CD4-positive, alpha-beta T cell treated with Interleukin-10 for 1 hour (primary cell): ENCODE data around the gene SHLD1.
"Not testable (repeated sequence)": the region's sequence is repeated elsewhere in the genome, so short reads cannot be mapped to it uniquely, and the experiment has no call there.

Experiments
- DNase-seq: peaks from one replicate; pipeline ENCODE4 v3.0.0-alpha.2; 2020

Gene SHLD1

GRCh38 chr20:5737966-5738365 is 12.2 kb upstream of the SHLD1 start:
- DNase-seq = no peak

GRCh38 chr20:5740643-5741042 is 9.6 kb upstream of the SHLD1 start:
- DNase-seq = not testable (repeated sequence)

- DNase-seq = no peak
Measured at GRCh38 chr20:5741089-5741488, 9.1 kb upstream of the SHLD1 start.

- no peak for DNase-seq
Measured at GRCh38 chr20:5742041-5742440, 8.2 kb upstream of the SHLD1 start.

DNA sequence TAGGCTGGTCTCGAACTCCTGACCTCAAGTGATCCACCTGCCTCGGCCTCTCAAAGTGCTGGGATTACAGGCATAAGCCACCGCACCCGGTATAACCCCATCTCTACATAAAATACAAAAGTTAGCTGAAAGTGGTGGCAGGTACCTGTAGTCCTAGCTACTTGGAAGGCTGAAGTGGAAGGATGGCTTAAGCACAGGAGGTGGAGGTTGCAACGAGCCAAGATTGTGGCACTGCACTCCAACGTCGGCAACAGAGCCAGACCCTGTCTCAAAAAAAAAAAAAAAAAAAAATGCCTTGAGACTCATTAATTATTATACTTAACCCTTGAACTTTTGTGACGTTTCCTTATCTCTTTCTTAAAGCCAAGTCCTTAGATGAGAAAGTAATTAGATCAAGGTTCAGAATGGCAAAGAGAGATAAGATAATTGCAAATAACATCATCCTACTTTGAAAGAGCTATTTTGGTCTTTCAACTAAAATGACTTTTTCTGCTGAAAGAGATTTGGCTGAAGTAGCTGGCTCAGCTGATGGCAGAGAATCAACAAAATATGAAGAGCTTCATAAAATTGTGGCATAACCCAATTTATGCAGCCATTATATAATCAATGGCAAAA is 4.7 kb upstream of the SHLD1 start:
- no peak for DNase-seq

DNA sequence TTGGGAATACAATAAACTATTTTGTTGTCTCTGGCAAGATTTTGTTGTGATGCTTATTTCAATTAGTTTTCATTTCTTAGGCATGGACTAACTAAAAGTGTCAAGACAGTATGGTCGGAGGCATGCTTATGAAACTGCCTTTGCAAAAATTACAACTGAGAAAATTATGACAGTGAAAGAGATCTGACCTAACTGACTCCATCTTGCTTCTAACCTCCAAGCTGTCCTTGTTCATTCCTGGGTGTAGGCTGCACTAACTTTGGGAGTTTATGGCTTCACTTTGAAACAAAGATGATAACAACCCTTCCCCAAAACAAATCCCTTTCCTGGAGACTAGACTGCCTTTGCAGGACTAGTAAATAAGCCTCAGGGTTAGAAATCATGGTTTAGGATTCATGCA is 4.1 kb upstream of the SHLD1 start:
- no peak for DNase-seq

DNA sequence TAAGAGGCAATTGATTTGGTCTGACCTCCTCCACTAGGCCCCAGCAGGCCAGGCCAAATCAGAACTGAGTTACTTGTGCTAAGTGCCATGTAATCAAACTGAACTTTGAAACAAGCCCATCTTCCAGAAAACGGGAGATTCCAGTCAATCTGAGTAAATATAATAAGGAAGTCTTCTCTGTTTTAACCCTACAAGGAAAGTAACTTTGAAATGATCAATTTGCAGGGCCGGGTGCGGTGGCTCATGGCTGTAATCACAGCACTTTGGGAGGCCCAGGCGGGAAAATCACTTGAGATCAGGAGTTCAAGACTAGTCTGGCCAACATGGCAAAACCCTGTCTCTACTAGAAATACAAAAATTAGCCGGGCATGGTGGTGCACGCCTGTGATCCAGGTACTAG is 2.0 kb upstream of the SHLD1 start:
- no peak for DNase-seq

DNA sequence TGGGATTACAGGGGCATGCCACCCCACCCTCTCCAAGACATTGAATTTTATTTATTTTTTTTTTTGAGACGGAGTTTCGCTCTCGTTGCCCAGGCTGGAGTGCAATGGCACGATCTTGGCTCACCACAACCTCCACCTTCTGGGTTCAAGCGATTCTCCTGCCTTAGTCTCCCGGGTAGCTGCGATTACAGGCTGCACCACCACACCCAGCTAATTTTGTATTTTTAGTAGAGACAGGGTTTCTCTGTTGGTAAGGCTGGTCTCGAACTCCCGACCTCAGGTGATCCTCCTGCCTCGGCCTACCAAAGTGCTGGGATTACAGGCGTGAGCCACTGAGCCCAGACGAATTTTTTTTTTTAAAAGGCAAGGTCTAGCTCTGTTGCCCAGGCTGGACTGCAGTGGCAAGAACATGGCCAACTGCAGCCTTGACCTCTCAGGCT is 669 bp upstream of the SHLD1 start:
- DNase-seq = not testable (repeated sequence)

GRCh38 chr20:5751856-5752255 is 1.7 kb downstream of the SHLD1 start:
- no peak for DNase-seq

DNA sequence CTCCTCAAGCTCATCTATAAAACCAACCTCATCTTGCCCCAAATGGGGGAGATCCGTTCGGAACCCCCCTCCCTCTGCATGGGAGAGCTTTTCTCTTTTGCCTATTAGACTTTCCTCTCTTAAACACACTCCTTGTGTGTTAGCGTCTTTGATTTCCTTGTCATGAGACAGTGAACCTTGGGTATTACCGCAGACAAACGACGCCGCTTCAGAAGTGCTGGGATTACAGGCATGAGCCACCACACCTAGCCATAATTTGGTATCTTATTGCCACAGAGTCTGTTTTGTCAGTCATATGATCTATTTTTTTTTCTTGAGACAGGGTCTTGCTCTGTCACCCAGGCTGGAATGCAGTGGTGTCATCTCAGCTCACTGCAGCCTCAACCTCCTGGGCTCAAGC is 3.6 kb downstream of the SHLD1 start:
- no peak for DNase-seq

DNA sequence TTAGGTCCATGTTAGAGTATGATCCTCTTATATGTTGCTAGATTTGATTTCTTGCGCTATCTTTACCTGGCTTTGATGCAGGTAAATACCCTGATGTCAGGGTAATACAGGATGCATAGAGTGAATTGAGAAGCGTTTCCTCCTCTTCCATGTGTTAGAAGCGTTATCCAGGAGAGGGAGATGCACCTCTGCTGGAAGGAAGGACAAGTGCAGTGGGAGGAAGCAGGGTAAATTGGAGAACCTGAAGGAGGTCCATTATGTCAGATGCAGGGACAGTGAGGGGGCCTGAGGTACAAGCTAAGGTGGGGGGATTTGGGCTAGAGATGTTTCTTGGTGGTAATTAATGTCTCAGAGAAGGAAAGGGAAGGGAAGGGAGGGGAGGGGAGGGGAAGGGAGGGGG is 7.7 kb downstream of the SHLD1 start:
- no peak for DNase-seq

- DNase-seq = no peak
Measured at GRCh38 chr20:5766085-5766764, 16.0 kb downstream of the SHLD1 start.

GRCh38 chr20:5767493-5768098 is 17.4 kb downstream of the SHLD1 start:
- DNase-seq = no peak

DNA sequence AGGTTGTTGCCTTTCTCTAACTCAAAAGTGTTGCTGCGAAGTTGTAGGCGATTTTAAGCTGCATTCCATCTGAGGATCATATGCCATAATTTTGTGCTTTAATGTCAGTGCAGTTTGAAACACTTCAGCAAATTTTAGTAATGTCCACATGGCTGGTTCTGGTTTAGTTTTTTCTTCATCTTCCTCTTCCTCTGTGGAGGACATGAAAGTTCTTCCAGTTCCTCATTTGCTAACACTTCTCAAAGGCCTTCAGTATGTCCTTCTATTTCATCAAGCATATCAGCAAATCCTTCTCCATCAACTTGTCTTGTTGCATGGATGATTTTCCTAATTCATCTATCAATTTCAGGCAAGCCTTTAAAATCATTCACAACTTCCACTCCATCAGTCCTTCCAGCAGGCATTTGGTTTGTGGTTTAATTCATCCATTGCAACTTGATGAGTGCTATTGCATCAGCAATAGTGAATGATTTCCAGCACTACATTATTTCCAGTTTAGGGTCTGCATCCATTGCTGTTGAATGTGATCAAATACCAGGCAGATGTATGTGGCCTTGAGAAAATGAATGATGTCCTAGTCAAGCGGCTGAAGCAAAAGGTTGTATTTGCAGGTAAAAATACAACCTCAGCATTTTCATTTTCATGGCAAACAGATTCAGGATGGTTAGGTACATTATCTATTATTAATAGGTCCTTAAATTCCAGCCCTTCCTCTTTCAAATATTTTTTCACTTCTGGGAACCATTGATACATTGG is 20.2 kb downstream of the SHLD1 start:
- DNase-seq = no peak

DNA sequence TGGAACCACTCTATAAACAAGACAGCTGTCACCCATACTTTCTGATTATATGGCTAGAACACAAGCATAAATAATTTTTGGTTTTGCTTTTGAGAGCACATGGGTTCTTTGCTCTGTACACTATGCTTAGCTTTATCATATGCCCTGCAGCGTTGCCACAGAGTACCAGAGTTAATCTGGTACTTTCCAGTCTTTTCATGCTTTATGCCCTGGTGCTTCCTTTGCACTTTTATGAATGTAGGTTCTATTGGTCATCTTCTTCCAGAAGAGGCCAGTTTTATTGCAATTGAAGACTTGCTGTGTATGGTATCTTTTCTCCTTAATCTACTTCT is 20.8 kb downstream of the SHLD1 start:
- no peak for DNase-seq

DNA sequence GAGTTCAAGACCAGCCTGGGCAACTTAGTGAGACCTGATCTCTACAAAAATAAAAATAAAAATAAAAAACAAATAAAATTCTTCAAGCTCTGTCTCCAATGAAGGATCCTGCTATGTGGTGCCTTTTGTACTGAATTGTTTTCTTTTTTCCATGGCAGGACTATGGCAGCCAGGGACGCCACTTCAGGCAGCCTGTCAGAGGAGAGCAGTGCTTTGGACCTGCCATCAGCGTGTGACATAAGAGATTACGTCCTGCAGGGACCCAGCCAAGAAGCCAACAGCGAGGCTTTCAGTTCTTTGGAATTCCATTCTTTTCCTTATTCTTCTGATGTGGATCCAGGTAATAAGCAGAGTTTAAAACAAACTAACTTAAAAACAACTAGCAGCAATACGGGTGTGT is 22.5 kb downstream of the SHLD1 start:
- no peak for DNase-seq

- DNase-seq = no peak
Measured at GRCh38 chr20:5773589-5773988, 23.4 kb downstream of the SHLD1 start.

GRCh38 chr20:5776077-5776476 is 25.9 kb downstream of the SHLD1 start:
- DNase-seq = no peak

DNA sequence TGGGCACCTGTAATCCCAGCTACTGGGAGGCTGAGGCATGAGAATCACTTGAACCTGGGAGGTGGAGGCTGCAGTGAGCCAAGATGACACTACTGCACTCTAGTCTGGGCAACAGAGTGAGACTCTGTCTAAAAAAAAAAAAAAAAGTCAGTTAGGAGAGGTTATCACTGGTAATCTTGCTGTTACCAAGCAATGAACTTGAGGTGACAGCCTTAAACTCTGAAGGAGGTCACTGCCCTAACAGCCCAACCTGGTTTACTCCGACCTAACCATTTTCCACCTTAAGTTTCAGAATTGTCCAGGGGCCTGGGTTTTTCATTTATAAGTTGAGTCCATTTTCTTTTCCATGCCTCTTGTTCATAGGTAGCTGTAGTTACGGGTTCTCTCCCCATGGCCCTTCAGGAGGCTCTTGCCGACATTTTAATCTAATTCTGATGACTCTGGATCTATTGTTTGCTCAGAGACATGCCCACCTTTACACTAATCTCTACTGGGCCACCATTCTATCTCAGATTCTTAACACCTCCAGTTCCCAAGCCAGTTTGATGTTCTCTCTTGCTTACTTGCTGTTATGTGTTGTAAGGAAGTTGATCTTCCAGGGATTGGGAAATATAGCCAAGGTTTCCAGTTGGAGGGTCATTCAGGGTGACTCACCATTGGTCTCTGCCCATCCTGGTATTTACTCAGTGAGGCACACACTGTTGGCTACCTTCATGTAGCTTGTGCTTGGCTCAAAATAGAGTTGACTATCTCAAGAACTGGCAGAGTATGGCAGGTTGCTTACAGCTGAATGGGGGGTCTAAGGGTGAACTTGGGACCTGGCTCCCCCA is 29.1 kb downstream of the SHLD1 start:
- no peak for DNase-seq

GRCh38 chr20:5780846-5781217 is 30.6 kb downstream of the SHLD1 start:
- DNase-seq = no peak

- DNase-seq = not testable (repeated sequence)
Measured at GRCh38 chr20:5781367-5781766, 31.2 kb downstream of the SHLD1 start.

DNA sequence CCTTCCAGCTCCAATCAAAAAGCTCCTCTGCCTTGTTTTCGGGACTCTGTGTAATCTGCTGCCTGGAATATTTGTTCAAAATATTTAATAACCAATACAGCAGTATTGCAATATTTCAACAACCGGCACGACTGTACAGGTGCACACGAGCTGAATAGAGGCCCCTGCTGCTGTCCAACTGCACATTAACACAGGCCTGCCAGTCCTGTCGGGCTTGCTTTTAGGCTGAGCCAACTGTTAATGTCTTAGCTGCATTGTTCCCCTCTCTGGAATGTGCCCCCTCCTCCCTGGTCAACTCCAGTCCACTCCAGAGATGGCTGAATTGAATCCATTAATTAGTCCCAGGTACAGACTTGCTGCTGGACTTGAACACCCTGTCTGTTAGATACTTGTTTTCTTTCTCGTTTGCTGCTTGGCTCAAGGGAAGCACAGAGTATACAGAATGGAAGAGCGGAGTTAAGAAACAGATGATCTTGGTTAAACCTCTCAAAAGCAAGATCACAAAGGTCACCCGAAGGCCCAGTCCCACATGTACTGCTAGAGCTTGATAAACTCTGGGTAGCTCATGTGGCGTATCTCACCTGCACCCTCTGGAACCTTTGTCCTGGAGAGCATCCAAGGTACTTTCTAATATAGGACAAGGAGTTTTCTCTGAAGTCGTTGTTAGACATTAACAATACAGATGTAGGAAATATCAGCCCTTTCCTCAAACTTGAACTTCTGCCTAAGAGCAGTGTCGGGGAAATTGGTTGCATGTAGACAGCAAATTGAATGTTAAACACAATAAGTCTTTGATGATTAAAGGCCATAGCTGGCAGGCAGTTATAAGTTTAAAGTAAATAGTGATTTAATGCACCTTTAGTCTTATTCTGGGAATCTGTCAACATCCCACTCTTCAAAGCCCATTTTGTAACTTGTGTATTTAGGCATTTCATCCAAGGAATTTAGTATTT is 31.9 kb downstream of the SHLD1 start:
- no peak for DNase-seq
